Measurements from ENCODE around the gene NCAPD3. TPM values are rescaled to one million over a fixed set of nuclear protein-coding genes. Genes with fewer than 3 reads are reported as not detected.

Gene NCAPD3
- total RNA-seq, 4 donors from 2014 or later = 8.0 to 22.2 (median 17.5) TPM

DNA sequence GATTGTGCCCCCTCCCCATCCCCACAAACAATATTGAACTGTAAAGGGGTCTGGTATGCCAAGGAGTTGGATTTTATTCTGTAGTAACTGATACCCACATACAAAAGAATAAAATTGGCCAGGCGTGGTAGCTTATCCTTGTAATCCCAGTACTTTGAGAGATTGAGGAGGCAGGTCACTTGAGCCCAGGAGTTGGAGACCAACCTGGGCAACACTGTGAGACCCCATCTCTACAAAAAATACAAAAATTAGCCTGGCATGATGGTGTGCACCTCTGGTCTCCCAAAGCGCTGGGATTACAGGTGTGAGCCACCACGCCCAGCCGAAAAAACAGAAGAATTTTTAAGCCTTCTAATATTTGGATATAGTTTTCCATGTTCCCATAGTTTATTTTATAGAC, 48.2 kb upstream of the NCAPD3 start:
- Histone ChIP-seq H3K27me3 (peaks cover 4 to 76% (median 14%) of the 10 kb centered on the region in 4 donors), H3K9me3 (no peaks in the 10 kb centered on the region), H3K36me3 (no peaks in the 10 kb centered on the region), H3K4me1 (peaks cover 14 to 19% (median 16%) of the 10 kb centered on the region in 3 donors), H3K27ac (no peak overlapping the region), H3K4me3 (no peak overlapping the region)
- 86 to 92% methylated on average over 4 of the region's 4 CpGs for WGBS, 2 donors
- TF ChIP-seq, protein P1, sequence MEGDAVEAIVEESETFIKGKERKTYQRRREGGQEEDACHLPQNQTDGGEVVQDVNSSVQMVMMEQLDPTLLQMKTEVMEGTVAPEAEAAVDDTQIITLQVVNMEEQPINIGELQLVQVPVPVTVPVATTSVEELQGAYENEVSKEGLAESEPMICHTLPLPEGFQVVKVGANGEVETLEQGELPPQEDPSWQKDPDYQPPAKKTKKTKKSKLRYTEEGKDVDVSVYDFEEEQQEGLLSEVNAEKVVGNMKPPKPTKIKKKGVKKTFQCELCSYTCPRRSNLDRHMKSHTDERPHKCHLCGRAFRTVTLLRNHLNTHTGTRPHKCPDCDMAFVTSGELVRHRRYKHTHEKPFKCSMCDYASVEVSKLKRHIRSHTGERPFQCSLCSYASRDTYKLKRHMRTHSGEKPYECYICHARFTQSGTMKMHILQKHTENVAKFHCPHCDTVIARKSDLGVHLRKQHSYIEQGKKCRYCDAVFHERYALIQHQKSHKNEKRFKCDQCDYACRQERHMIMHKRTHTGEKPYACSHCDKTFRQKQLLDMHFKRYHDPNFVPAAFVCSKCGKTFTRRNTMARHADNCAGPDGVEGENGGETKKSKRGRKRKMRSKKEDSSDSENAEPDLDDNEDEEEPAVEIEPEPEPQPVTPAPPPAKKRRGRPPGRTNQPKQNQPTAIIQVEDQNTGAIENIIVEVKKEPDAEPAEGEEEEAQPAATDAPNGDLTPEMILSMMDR (IDR thresholded peaks at IDR 0.05) = no peak
- TF ChIP-seq POLR2A (IDR thresholded peaks at IDR 0.05) = no peak
- intact Hi-C loops (cut with DNase I) = no loop called here
- DNase-seq = no peak

DNA sequence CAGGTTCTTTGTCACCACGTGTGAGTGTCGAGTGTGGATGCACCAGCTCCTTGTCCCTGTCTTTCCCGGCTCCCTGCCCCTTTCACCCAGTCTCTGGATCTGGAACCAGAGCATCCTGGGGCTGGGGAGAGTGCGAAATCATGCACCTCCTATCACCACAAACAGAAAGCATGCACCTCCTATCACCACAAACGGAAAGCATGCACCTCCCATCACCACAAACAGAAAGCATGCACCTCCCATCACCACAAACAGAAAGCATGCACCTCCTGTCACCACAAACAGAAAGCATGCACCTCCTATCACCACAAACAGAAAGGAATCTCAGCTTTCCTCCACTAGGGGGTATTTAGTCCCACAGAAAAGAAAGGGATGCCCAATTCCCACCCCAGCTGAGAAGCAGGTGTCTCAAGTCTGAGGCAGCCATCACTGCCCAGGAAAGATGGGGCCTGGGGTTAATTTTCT, 46.5 kb upstream of the NCAPD3 start:
- H3K4me3 ChIP-seq = no peak overlapping the region
- peaks cover 0 to 3% (median 0%) of the 10 kb centered on the region in 3 donors for H3K36me3 ChIP-seq
- no peak overlapping the region for H3K27ac ChIP-seq
- intact Hi-C loops (cut with DNase I) = no loop called here
- 15 to 61% methylated on average over 3 to 4 of the region's 5 CpGs for WGBS, 2 donors
- H3K9me3 ChIP-seq = no peaks in the 10 kb centered on the region
- no peak for DNase-seq
- peaks cover 0 to 7% (median 3%) of the 10 kb centered on the region in 3 donors for H3K4me1 ChIP-seq
- no peak for TF ChIP-seq POLR2A (IDR thresholded peaks at IDR 0.05)
- peaks cover 0 to 59% (median 4%) of the 10 kb centered on the region in 4 donors for H3K27me3 ChIP-seq

DNA sequence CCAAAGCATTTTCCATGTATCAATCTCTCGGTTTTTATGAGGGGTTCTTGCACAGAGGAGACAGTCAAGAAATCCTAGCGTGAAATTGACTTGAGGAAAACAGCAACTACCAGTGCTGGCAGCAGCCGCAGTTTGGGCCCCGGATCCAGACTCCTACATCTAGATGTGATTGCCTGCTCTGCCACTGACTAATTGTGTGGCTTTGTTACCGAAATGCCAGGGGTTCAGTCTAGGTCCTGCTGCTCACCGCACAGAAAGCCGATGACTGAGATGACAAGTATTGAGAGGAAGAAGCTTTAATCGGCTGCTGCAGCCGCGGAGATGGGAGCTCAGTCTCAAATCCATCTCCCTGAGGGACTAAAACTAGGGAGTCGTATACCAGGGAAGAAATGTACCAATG, 44.2 kb upstream of the NCAPD3 start:
- intact Hi-C loops (cut with DNase I) = no loop called here
- 87 to 92% methylated on average over 10 to 11 of the region's 11 CpGs for WGBS, 2 donors
- TF ChIP-seq, protein P1 (IDR thresholded peaks at IDR 0.05) = no peak
- no peak for TF ChIP-seq POLR2A (IDR thresholded peaks at IDR 0.05)
- H3K9me3 ChIP-seq = no peaks in the 10 kb centered on the region
- peaks cover 0 to 23% (median 0%) of the 10 kb centered on the region in 3 donors for H3K36me3 ChIP-seq
- H3K27ac ChIP-seq = no peak overlapping the region
- H3K27me3 ChIP-seq = peaks cover 0 to 36% (median 0%) of the 10 kb centered on the region in 4 donors
- DNase-seq = no peak
- no peak overlapping the region for H3K4me3 ChIP-seq
- H3K4me1 ChIP-seq = peaks cover 0 to 5% (median 3%) of the 10 kb centered on the region in 3 donors

DNA sequence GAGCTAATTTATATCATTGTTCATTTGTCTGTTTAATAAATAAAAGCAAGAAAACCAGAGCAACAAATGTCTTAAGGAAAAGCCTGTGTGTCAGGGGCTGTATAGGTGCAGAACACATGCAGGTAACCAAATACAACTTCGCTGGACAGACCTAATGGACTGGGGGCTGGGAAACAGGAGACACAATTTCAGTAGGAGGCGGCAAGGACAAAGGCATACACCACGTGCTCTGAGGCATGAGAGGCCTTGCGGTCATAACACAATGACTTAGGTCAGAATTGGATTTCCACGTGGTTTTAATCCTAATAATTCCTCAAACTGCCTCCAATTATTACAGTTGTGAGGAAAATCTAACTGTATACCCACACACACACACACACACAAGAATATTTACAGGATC, 43.7 kb upstream of the NCAPD3 start:
- intact Hi-C loops (cut with DNase I) = no loop called here

DNA sequence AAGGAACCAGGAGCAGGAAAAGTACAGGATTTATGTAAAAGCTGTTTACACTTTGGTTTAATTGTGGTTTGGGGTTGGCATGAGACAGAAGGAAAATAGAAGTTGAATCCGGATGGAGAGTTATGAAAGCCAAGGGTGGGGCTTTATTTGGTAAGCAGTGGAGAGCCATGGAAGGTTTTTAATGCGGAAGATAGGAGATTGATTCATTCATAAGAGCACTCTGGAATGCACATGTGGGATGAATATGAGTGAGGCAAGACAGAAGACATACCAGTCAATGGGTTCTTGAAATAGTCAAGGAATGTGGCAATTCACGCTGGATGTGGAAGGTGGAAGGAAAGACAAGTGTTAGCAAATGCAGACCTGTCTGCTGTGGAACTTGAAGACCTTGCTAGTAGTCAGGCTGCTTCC, 43.1 kb upstream of the NCAPD3 start:
- DNase-seq = no peak
- no peak for TF ChIP-seq POLR2A (IDR thresholded peaks at IDR 0.05)
- TF ChIP-seq, protein P1 (IDR thresholded peaks at IDR 0.05) = no peak
- intact Hi-C loops (cut with DNase I) = no loop called here
- Histone ChIP-seq H3K27me3 (peaks cover 0 to 25% (median 0%) of the 10 kb centered on the region in 4 donors), H3K9me3 (no peaks in the 10 kb centered on the region), H3K27ac (no peak overlapping the region), H3K4me3 (no peak overlapping the region), H3K4me1 (peaks cover 0 to 5% (median 3%) of the 10 kb centered on the region in 3 donors), H3K36me3 (peaks cover 0 to 34% (median 8%) of the 10 kb centered on the region in 3 donors)
- 18 to 28% methylated on average over 3 of the region's 3 CpGs for WGBS, 2 donors

More for the DNA sequence above, 43.7 kb upstream of the NCAPD3 start:
- peaks cover 0 to 5% (median 3%) of the 10 kb centered on the region in 3 donors for H3K4me1 ChIP-seq
- no peaks in the 10 kb centered on the region for H3K9me3 ChIP-seq
- no peak for TF ChIP-seq POLR2A (IDR thresholded peaks at IDR 0.05)
- TF ChIP-seq, protein P1 (IDR thresholded peaks at IDR 0.05) = no peak
- H3K27ac ChIP-seq = no peak overlapping the region
- no peak overlapping the region for H3K4me3 ChIP-seq
- DNase-seq = no peak
- H3K27me3 ChIP-seq = peaks cover 0 to 31% (median 0%) of the 10 kb centered on the region in 4 donors
- WGBS, 2 donors = 82 to 86% methylated on average over 5 of the region's 5 CpGs
- H3K36me3 ChIP-seq = peaks cover 0 to 28% (median 3%) of the 10 kb centered on the region in 3 donors

All from esophagus squamous epithelium (tissue), 5 donors.